SH-SY5Y (cell line): Measurements from ENCODE around the gene UBE2D2.

ENCODE experiments used
- GATA2 ChIP-seq: IDR thresholded peaks from 2 replicates; pipeline ENCODE4 v1.6.1; 2011; ENCODE audit warnings: mild to moderate bottlenecking, low read depth, low read length
- GATA3 ChIP-seq: IDR thresholded peaks from 2 replicates; pipeline ENCODE4 v1.6.1; 2011; ENCODE audit warnings: low read depth, mild to moderate bottlenecking, low read length, moderate library complexity

Gene UBE2D2

GRCh38 chr5:139575751-139576150, 14.6 kb downstream of the UBE2D2 start:
- no peak for TF ChIP-seq GATA3
- no peak for TF ChIP-seq GATA2

- TF ChIP-seq GATA2 = no peak
- TF ChIP-seq GATA3 = no peak
These were observed 16.7 kb downstream of the UBE2D2 start for GRCh38 chr5:139577689-139578290.

GRCh38 chr5:139578325-139578724, 17.2 kb downstream of the UBE2D2 start:
- TF ChIP-seq GATA3 = no peak
- TF ChIP-seq GATA2 = no peak

GRCh38 chr5:139584137-139584536, 23.0 kb downstream of the UBE2D2 start:
- TF ChIP-seq GATA3 (no peak), GATA2 (no peak)

- TF ChIP-seq GATA3 (no peak), GATA2 (no peak)
These were observed 27.8 kb downstream of the UBE2D2 start for GRCh38 chr5:139588962-139589361.

- TF ChIP-seq GATA2 (no peak), GATA3 (no peak)
These were observed 31.1 kb downstream of the UBE2D2 start for GRCh38 chr5:139592289-139592688.

- TF ChIP-seq GATA3 = no peak
- no peak for TF ChIP-seq GATA2
These were observed 32.7 kb downstream of the UBE2D2 start for GRCh38 chr5:139593716-139594319.

- TF ChIP-seq GATA3 (peak; percentile 93), GATA2 (peak; percentile 82; the same call in 1 of the 2 replicates)
These were observed 36.0 kb downstream of the UBE2D2 start for GRCh38 chr5:139597134-139597533.

- no peak for TF ChIP-seq GATA2
- TF ChIP-seq GATA3 = no peak
These were observed 39.3 kb downstream of the UBE2D2 start for GRCh38 chr5:139600336-139600949.

GRCh38 chr5:139601429-139601828, 40.3 kb downstream of the UBE2D2 start:
- TF ChIP-seq GATA2 (no peak), GATA3 (no peak)

GRCh38 chr5:139605887-139606286, 44.7 kb downstream of the UBE2D2 start:
- TF ChIP-seq GATA2 (no peak), GATA3 (no peak)

- TF ChIP-seq GATA3 = no peak
- no peak for TF ChIP-seq GATA2
These were observed 50.8 kb downstream of the UBE2D2 start for GRCh38 chr5:139611703-139612584.

GRCh38 chr5:139619861-139620260, 58.7 kb downstream of the UBE2D2 start:
- TF ChIP-seq GATA2 (no peak), GATA3 (no peak)

GRCh38 chr5:139630855-139631254, 69.7 kb downstream of the UBE2D2 start:
- no peak for TF ChIP-seq GATA3
- TF ChIP-seq GATA2 = no peak

- TF ChIP-seq GATA3 (no peak), GATA2 (no peak)
These were observed 70.5 kb downstream of the UBE2D2 start for GRCh38 chr5:139631520-139632165.
